NB4 (cell line): ENCODE data around the gene NFS1.
"Not testable (repeated sequence)": the region's sequence is repeated elsewhere in the genome, so short reads cannot be mapped to it uniquely, and the experiment has no call there.

Source experiments
- DNase-seq: peaks from one replicate; pipeline ENCODE4 v3.0.0; 2010; ENCODE audit warnings: low read depth
- H3K4me3 ChIP-seq: one replicate; pipeline ENCODE4 v1.5.1; 2011; ENCODE audit warnings: mild to moderate bottlenecking, low read depth, low read length, moderate library complexity
- CTCF ChIP-seq: IDR thresholded peaks from one replicate; pipeline ENCODE4 v1.5.1; 2012; ENCODE audit warnings: low read depth, low read length
- MAX ChIP-seq: IDR thresholded peaks from 2 replicates; pipeline ENCODE4 v1.6.1; 2011; ENCODE audit warnings: low read depth, low read length
- MYC ChIP-seq: IDR thresholded peaks from 2 replicates; pipeline ENCODE4 v1.6.1; 2011; ENCODE audit warnings: low read depth, low read length
- POLR2A ChIP-seq: IDR thresholded peaks from 2 replicates; pipeline ENCODE4 v1.6.1; 2011; ENCODE audit warnings: mild to moderate bottlenecking; ENCODE audit not compliant: insufficient read length; ENCODE audit errors: extremely low read depth

NFS1 gene

GRCh38 chr20:35699127-35699956, at the start of gene NFS1, which contains the start of gene ROMO1:
TSS of gene NFS1 (minus strand) at chr20:35699352. CDS start at chr20:35699288, 64 bp downstream.
TSS of gene ROMO1 (plus strand) at chr20:35699405. CDS start at chr20:35699633, 228 bp downstream.
- peak; percentile 95 for DNase-seq

GRCh38 chr20:35744492-35744841, 45.3 kb upstream of the NFS1 start:
- not testable (repeated sequence) for DNase-seq
- peak overlapping the region; percentile 86 for H3K4me3 ChIP-seq

More at GRCh38 chr20:35699127-35699956, at the start of gene NFS1, which contains the start of gene ROMO1:
- TF ChIP-seq POLR2A (peak; percentile 81), MAX (peak; percentile 81), CTCF (no peak), MYC (peak; percentile 87)
- peak within 1 kb of the TSS; percentile 96 for H3K4me3 ChIP-seq

- no peak for TF ChIP-seq POLR2A
- TF ChIP-seq CTCF, result no peak
- no peak for TF ChIP-seq MAX
- no peak for TF ChIP-seq MYC
- peak overlapping the region; percentile 86 for H3K4me3 ChIP-seq
- peak; percentile 50 for DNase-seq
Measured at GRCh38 chr20:35743693-35744491, 44.7 kb upstream of the NFS1 start.

GRCh38 chr20:35742741-35743523, 43.8 kb upstream of the NFS1 start:
- TF ChIP-seq POLR2A, result no peak
- no peak for TF ChIP-seq MYC
- no peak for TF ChIP-seq CTCF
- no peak for TF ChIP-seq MAX
- peak overlapping the region; percentile 86 for H3K4me3 ChIP-seq
- peak; percentile 79 for DNase-seq

- TF ChIP-seq CTCF (no peak), POLR2A (peak; percentile 85), MAX (peak; percentile 86; the same call in 1 of the 2 replicates), MYC (peak; percentile 96)
- H3K4me3 ChIP-seq, result peak within 1 kb of the TSS; percentile 99
- DNase-seq, result peak; percentile 100
Measured at GRCh38 chr20:35741892-35742740, 43.0 kb upstream of the NFS1 start, which contains the start of gene RBM39. TSS of gene RBM39 (minus strand) at chr20:35742260. CDS start at chr20:35740874, 1,386 bp downstream.
